ENCODE data around the gene CARMIL3.

Gene CARMIL3

GRCh38 chr14:24068711-24069410 is 17.1 kb downstream of the CARMIL3 start:
- no peaks in the 10 kb centered on the region for H3K4me1 ChIP-seq (ENCODE audit: insufficient read depth, low read length, severe bottlenecking)
- H3K27ac ChIP-seq (ENCODE audit: low read depth, low read length, poor library complexity, severe bottlenecking), result no peak overlapping the region
- H3K27me3 ChIP-seq (ENCODE audit: insufficient read depth, low read length), result peaks cover 15% of the 10 kb centered on the region; the same call in 1 of the 2 replicates
- no peaks in the 10 kb centered on the region for H3F3A ChIP-seq (ENCODE audit: insufficient read depth, low read length)
- H3K79me2 ChIP-seq (ENCODE audit: insufficient read depth, low read length), result no peaks in the 10 kb centered on the region
- TF ChIP-seq EZH2 (IDR thresholded peaks at IDR 0.05; ENCODE audit: borderline replicate concordance, low read length), result no peak
- TF ChIP-seq, protein P1, sequence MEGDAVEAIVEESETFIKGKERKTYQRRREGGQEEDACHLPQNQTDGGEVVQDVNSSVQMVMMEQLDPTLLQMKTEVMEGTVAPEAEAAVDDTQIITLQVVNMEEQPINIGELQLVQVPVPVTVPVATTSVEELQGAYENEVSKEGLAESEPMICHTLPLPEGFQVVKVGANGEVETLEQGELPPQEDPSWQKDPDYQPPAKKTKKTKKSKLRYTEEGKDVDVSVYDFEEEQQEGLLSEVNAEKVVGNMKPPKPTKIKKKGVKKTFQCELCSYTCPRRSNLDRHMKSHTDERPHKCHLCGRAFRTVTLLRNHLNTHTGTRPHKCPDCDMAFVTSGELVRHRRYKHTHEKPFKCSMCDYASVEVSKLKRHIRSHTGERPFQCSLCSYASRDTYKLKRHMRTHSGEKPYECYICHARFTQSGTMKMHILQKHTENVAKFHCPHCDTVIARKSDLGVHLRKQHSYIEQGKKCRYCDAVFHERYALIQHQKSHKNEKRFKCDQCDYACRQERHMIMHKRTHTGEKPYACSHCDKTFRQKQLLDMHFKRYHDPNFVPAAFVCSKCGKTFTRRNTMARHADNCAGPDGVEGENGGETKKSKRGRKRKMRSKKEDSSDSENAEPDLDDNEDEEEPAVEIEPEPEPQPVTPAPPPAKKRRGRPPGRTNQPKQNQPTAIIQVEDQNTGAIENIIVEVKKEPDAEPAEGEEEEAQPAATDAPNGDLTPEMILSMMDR (IDR thresholded peaks at IDR 0.05; ENCODE audit: low read length), result no peak
- no peak overlapping the region for H3K4me3 ChIP-seq (ENCODE audit: low read depth, low read length, poor library complexity, severe bottlenecking)
- no peaks in the 10 kb centered on the region for H3K9me2 ChIP-seq (ENCODE audit: low read depth, low read length)
- H3K9me3 ChIP-seq (ENCODE audit: low read length), result no peaks in the 10 kb centered on the region
- H2AFZ ChIP-seq (ENCODE audit: low read length), result no peak overlapping the region
- no peaks in the 10 kb centered on the region for H3K36me3 ChIP-seq (ENCODE audit: insufficient read depth, low read length)
- H3K9ac ChIP-seq (ENCODE audit: low read length), result no peak overlapping the region
- H4K20me1 ChIP-seq (ENCODE audit: insufficient read depth, low read length), result no peaks in the 10 kb centered on the region
- no peak overlapping the region for H3K4me2 ChIP-seq (ENCODE audit: low read length)

- Histone ChIP-seq H3K36me3 (ENCODE audit: insufficient read depth, low read length) (no peaks in the 10 kb centered on the region), H3K4me3 (ENCODE audit: low read depth, low read length, poor library complexity, severe bottlenecking) (no peak overlapping the region), H3K9me3 (ENCODE audit: low read length) (no peaks in the 10 kb centered on the region), H3K9ac (ENCODE audit: low read length) (no peak overlapping the region), H3F3A (ENCODE audit: insufficient read depth, low read length) (no peaks in the 10 kb centered on the region), H3K4me2 (ENCODE audit: low read length) (no peak overlapping the region), H3K4me1 (ENCODE audit: insufficient read depth, low read length, severe bottlenecking) (no peaks in the 10 kb centered on the region), H2AFZ (ENCODE audit: low read length) (no peak overlapping the region), H3K27me3 (ENCODE audit: insufficient read depth, low read length) (peaks cover 15% of the 10 kb centered on the region; the same call in 1 of the 2 replicates), H3K27ac (ENCODE audit: low read depth, low read length, poor library complexity, severe bottlenecking) (no peak overlapping the region), H3K79me2 (ENCODE audit: insufficient read depth, low read length) (no peaks in the 10 kb centered on the region), H4K20me1 (ENCODE audit: insufficient read depth, low read length) (no peaks in the 10 kb centered on the region), H3K9me2 (ENCODE audit: low read depth, low read length) (no peaks in the 10 kb centered on the region)
- TF ChIP-seq, protein P1 (IDR thresholded peaks at IDR 0.05; ENCODE audit: low read length), result no peak
- TF ChIP-seq EZH2 (IDR thresholded peaks at IDR 0.05; ENCODE audit: borderline replicate concordance, low read length), result no peak
Observed at GRCh38 chr14:24069411-24069735, 17.6 kb downstream of the CARMIL3 start.

GRCh38 chr14:24070285-24071143 is 18.7 kb downstream of the CARMIL3 start:
- H3K4me3 ChIP-seq (ENCODE audit: low read depth, low read length, poor library complexity, severe bottlenecking), result no peak overlapping the region
- no peak overlapping the region for H2AFZ ChIP-seq (ENCODE audit: low read length)
- no peaks in the 10 kb centered on the region for H3K79me2 ChIP-seq (ENCODE audit: insufficient read depth, low read length)
- H3K9me3 ChIP-seq (ENCODE audit: low read length), result no peaks in the 10 kb centered on the region
- H3K4me2 ChIP-seq (ENCODE audit: low read length), result no peak overlapping the region
- H3F3A ChIP-seq (ENCODE audit: insufficient read depth, low read length), result no peaks in the 10 kb centered on the region
- no peaks in the 10 kb centered on the region for H4K20me1 ChIP-seq (ENCODE audit: insufficient read depth, low read length)
- no peak overlapping the region for H3K27ac ChIP-seq (ENCODE audit: low read depth, low read length, poor library complexity, severe bottlenecking)
- H3K36me3 ChIP-seq (ENCODE audit: insufficient read depth, low read length), result no peaks in the 10 kb centered on the region
- no peak overlapping the region for H3K9ac ChIP-seq (ENCODE audit: low read length)
- no peak for TF ChIP-seq EZH2 (IDR thresholded peaks at IDR 0.05; ENCODE audit: borderline replicate concordance, low read length)
- TF ChIP-seq, protein P1 (IDR thresholded peaks at IDR 0.05; ENCODE audit: low read length), result no peak
- H3K4me1 ChIP-seq (ENCODE audit: insufficient read depth, low read length, severe bottlenecking), result peaks cover 4% of the 10 kb centered on the region
- no peaks in the 10 kb centered on the region for H3K9me2 ChIP-seq (ENCODE audit: low read depth, low read length)
- H3K27me3 ChIP-seq (ENCODE audit: insufficient read depth, low read length), result peaks cover 15% of the 10 kb centered on the region; the same call in 1 of the 2 replicates
